Left ventricle myocardium superior (tissue), 1 donor: ENCODE measurements around the gene INTS7. TPM values are rescaled to one million over a fixed set of nuclear protein-coding genes. Genes with fewer than 3 reads are reported as not detected.

Experiments used
- ATAC-seq: fragments of 200-7000 bp; cut with Tn5 transposase; one replicate; pipeline ENCODE4 v1.9.1; 2020; ENCODE audit warnings: mild to moderate bottlenecking, moderate library complexity
- DNase-seq: peaks from one replicate; pipeline ENCODE4 v3.0.0-alpha.2; 2020
- intact Hi-C: fragments of 100-400 bp; cut with micrococcal nuclease; formaldehyde crosslinking; loops from one replicate; pipeline ENCODE4 v1.11.0; 2022
- microRNA-seq: library from miRNA; unstranded; fragments of <30 nt; microRNA quantifications from one replicate; pipeline ENCODE4 v1.2.0, GENCODE V29; 2020; ENCODE audit warnings: borderline number of aligned reads
- total RNA-seq: library from RNA; stranded (reverse); fragmentation: NEBNext Ultra II Directional; extraction: Animal tissue kit (Norgen Biotek cat#: 25700); gene quantifications from one replicate; pipeline ENCODE4 v1.2.1, GENCODE V29; 2021
- donor health status: DM: no; HTN: yes; CAD: no; lungs with severe emphysema.

The INTS7 gene
- total RNA-seq, 1 donor from 2014 or later: 10.9 TPM

- ATAC-seq (no peak), DNase-seq (no peak)
- intact Hi-C loops: no loop called here
Measured at GRCh38 chr1:211894312-211894711, 141.0 kb downstream of the INTS7 start.

- DNase-seq (no peak), ATAC-seq (no peak)
- intact Hi-C loops: no loop called here
Measured at GRCh38 chr1:211893260-211893659, 142.1 kb downstream of the INTS7 start.

- ATAC-seq (no peak), DNase-seq (no peak)
- intact Hi-C loops: no loop called here
Measured at GRCh38 chr1:211892577-211892976, 142.8 kb downstream of the INTS7 start.

- ATAC-seq (no peak), DNase-seq (no peak)
- intact Hi-C loops: no loop called here
Measured at GRCh38 chr1:211891708-211892107, 143.6 kb downstream of the INTS7 start.

Small RNA genes within 50 kb of the gene (microRNA-seq; reads per million reads assigned to microRNA genes)
- gene MIR3122: not detected

Other genes with a start within 250 kb of the INTS7 start
- gene LPGAT1, start 204.8 kb downstream of the INTS7 start, total RNA-seq: 25.0 TPM
- 0.79 TPM for gene DTL, start 191 bp upstream of the INTS7 start, total RNA-seq
- 80.7 TPM for gene PPP2R5A, start 249.9 kb upstream of the INTS7 start, total RNA-seq